Kidney glomerular epithelial cell (primary cell): ENCODE results near the gene IGFBP6.
"Not testable (repeated sequence)": the region's sequence is repeated elsewhere in the genome, so short reads cannot be mapped to it uniquely, and the experiment has no call there.

Experiments
- DNase-seq: peaks from one replicate; lab custom pipeline; 2025; lab: John Stamatoyannopoulos, UW

The IGFBP6 gene

GRCh38 chr12:53096759-53097158 lies 708 bp upstream of the IGFBP6 start:
- no peak for DNase-seq

- DNase-seq: no peak
These were observed 282 bp upstream of the IGFBP6 start for GRCh38 chr12:53097207-53097563.

- DNase-seq: peak; percentile 40
These were observed 1.0 kb downstream of the IGFBP6 start for GRCh38 chr12:53098354-53098981.

GRCh38 chr12:53099071-53099882 lies 1.8 kb downstream of the IGFBP6 start:
- DNase-seq: peak; percentile 90

- no peak for DNase-seq
These were observed 3.1 kb downstream of the IGFBP6 start for GRCh38 chr12:53100466-53101151.

GRCh38 chr12:53101266-53101665 lies 3.8 kb downstream of the IGFBP6 start:
- DNase-seq: no peak

- DNase-seq: no peak
These were observed 4.7 kb downstream of the IGFBP6 start for GRCh38 chr12:53101931-53102781.

GRCh38 chr12:53102883-53103807 lies 5.7 kb downstream of the IGFBP6 start, which contains the start of gene SOAT2:
SOAT2 (plus strand) TSS chr12:53103486; CDS start chr12:53103578, 92 bp downstream.
- DNase-seq: no peak

GRCh38 chr12:53103860-53104305 lies 6.4 kb downstream of the IGFBP6 start:
- DNase-seq: no peak

- DNase-seq: no peak
These were observed 7.8 kb downstream of the IGFBP6 start for GRCh38 chr12:53105256-53105655.

- DNase-seq: no peak
These were observed 8.4 kb downstream of the IGFBP6 start for GRCh38 chr12:53105712-53106439.

GRCh38 chr12:53107122-53107521 lies 9.7 kb downstream of the IGFBP6 start:
- no peak for DNase-seq

- not testable (repeated sequence) for DNase-seq
These were observed 15.0 kb downstream of the IGFBP6 start for GRCh38 chr12:53112431-53112830.

- DNase-seq: no peak
These were observed 15.8 kb downstream of the IGFBP6 start for GRCh38 chr12:53113136-53113705.

GRCh38 chr12:53113951-53114350 lies 16.5 kb downstream of the IGFBP6 start:
- no peak for DNase-seq

- DNase-seq: no peak
These were observed 17.8 kb downstream of the IGFBP6 start for GRCh38 chr12:53115112-53115890.

GRCh38 chr12:53115891-53116648 lies 18.6 kb downstream of the IGFBP6 start:
- no peak for DNase-seq

- no peak for DNase-seq
These were observed 21.4 kb downstream of the IGFBP6 start for GRCh38 chr12:53118751-53119300.
